NCI-H748 (cell line): ENCODE measurements around the gene P2RX3.
"Not testable (repeated sequence)": the region's sequence is repeated elsewhere in the genome, so short reads cannot be mapped to it uniquely, and the experiment has no call there.

ENCODE experiments used
- DNase-seq: peaks from one replicate; lab custom pipeline; 2025; ENCODE audit not compliant: unreplicated experiment; lab: John Stamatoyannopoulos, UW

The P2RX3 gene

GRCh38 chr11:57395905-57396623 lies 57.9 kb downstream of the P2RX3 start:
- no peak for DNase-seq

GRCh38 chr11:57396744-57397143 lies 58.6 kb downstream of the P2RX3 start:
- no peak for DNase-seq

- DNase-seq, result no peak
Measured at GRCh38 chr11:57397394-57397990, 59.3 kb downstream of the P2RX3 start.

- no peak for DNase-seq
Measured at GRCh38 chr11:57399221-57399620, 61.1 kb downstream of the P2RX3 start.

- no peak for DNase-seq
Measured at GRCh38 chr11:57399972-57400578, 61.9 kb downstream of the P2RX3 start.

- DNase-seq, result peak; percentile 15
Measured at GRCh38 chr11:57402188-57403002, 64.2 kb downstream of the P2RX3 start.

GRCh38 chr11:57403003-57403801 lies 65.0 kb downstream of the P2RX3 start:
- DNase-seq, result not testable (repeated sequence)

GRCh38 chr11:57403802-57404147 lies 65.6 kb downstream of the P2RX3 start:
- no peak for DNase-seq

GRCh38 chr11:57405271-57405860 lies 67.2 kb downstream of the P2RX3 start:
- no peak for DNase-seq

- no peak for DNase-seq
Measured at GRCh38 chr11:57406337-57406904, 68.3 kb downstream of the P2RX3 start.

- no peak for DNase-seq
Measured at GRCh38 chr11:57407010-57407920, 69.1 kb downstream of the P2RX3 start.

GRCh38 chr11:57407941-57408475 lies 69.9 kb downstream of the P2RX3 start:
- no peak for DNase-seq

- DNase-seq, result no peak
Measured at GRCh38 chr11:57408771-57409170, 70.6 kb downstream of the P2RX3 start.

GRCh38 chr11:57409321-57410100 lies 71.4 kb downstream of the P2RX3 start:
- no peak for DNase-seq

- DNase-seq, result no peak
Measured at GRCh38 chr11:57410287-57410686, 72.1 kb downstream of the P2RX3 start.

GRCh38 chr11:57413681-57414080 lies 75.5 kb downstream of the P2RX3 start:
- no peak for DNase-seq

GRCh38 chr11:57414612-57415212 lies 76.6 kb downstream of the P2RX3 start:
- no peak for DNase-seq

GRCh38 chr11:57416436-57416835 lies 78.3 kb downstream of the P2RX3 start:
- no peak for DNase-seq
